HEK293T (cell line): Measurements from ENCODE around the gene CD247.

Source experiments
- CTCF ChIA-PET: fragments of 350-600 bp; formaldehyde crosslinking; extraction: SDS; loops from one replicate; lab custom pipeline; 2021; ENCODE audit warnings: antibody characterized with exemption, inconsistent platforms; lab: Yijun Ruan, JAX
- POLR2A ChIA-PET: fragments of 350-600 bp; formaldehyde crosslinking; extraction: SDS; loops from one replicate; lab custom pipeline; 2020; ENCODE audit warnings: antibody characterized with exemption, inconsistent platforms; lab: Yijun Ruan, JAX
- DNase-seq: peaks from one replicate; pipeline ENCODE4 v3.0.0; 2012; ENCODE audit warnings: mixed read lengths; ENCODE audit errors: extremely low spot score
- ARNT ChIP-seq: fragments of 450-650 bp; IDR thresholded peaks from 2 replicates; pipeline ENCODE4 v1.6.1; 2017; ENCODE audit warnings: mild to moderate bottlenecking
- BHLHE40 ChIP-seq: fragments of 450-650 bp; IDR thresholded peaks from 2 replicates; pipeline ENCODE4 v1.6.1; 2016; ENCODE audit warnings: mild to moderate bottlenecking, moderate library complexity, borderline replicate concordance
- CTBP1 ChIP-seq: fragments of 450-650 bp; IDR thresholded peaks from 2 replicates; pipeline ENCODE4 v1.6.1; 2016; ENCODE audit warnings: borderline replicate concordance
- ELF4 ChIP-seq: fragments of 450-650 bp; IDR thresholded peaks from 2 replicates; pipeline ENCODE4 v1.6.1; 2017; ENCODE audit warnings: antibody characterized with exemption
- FOXA1 ChIP-seq: fragments of 450-650 bp; IDR thresholded peaks from 2 replicates; pipeline ENCODE4 v1.6.1; 2016; ENCODE audit warnings: mild to moderate bottlenecking
- FOXK2 ChIP-seq: fragments of 450-650 bp; IDR thresholded peaks from 2 replicates; pipeline ENCODE4 v1.6.1; 2016; ENCODE audit warnings: mild to moderate bottlenecking
- FOXM1 ChIP-seq: fragments of 450-650 bp; IDR thresholded peaks from 2 replicates; pipeline ENCODE4 v1.6.1; 2017; ENCODE audit warnings: mild to moderate bottlenecking, borderline replicate concordance
- HDGF ChIP-seq: fragments of 450-650 bp; IDR thresholded peaks from 2 replicates; pipeline ENCODE4 v1.6.1; 2017; ENCODE audit warnings: antibody characterized with exemption, borderline replicate concordance
- L3MBTL2 ChIP-seq: fragments of 450-650 bp; conservative IDR thresholded peaks from 2 replicates; pipeline ENCODE4 v1.6.1; 2016; ENCODE audit warnings: mild to moderate bottlenecking
- LEF1 ChIP-seq: fragments of 450-650 bp; IDR thresholded peaks from 2 replicates; pipeline ENCODE4 v1.6.1; 2017; ENCODE audit warnings: mild to moderate bottlenecking, borderline replicate concordance
- NFRKB ChIP-seq: fragments of 450-650 bp; IDR thresholded peaks from 2 replicates; pipeline ENCODE4 v1.6.1; 2016; ENCODE audit warnings: mild to moderate bottlenecking, moderate library complexity
- SP1 ChIP-seq: fragments of 450-650 bp; IDR thresholded peaks from 2 replicates; pipeline ENCODE4 v1.6.1; 2017
- SUZ12 ChIP-seq: fragments of 450-650 bp; IDR thresholded peaks from 2 replicates; pipeline ENCODE4 v1.6.1; 2016; ENCODE audit warnings: mild to moderate bottlenecking
- TARDBP ChIP-seq: fragments of 450-650 bp; IDR thresholded peaks from 2 replicates; pipeline ENCODE4 v1.6.1; 2016
- ZNF384 ChIP-seq: fragments of 450-650 bp; IDR thresholded peaks from 2 replicates; pipeline ENCODE4 v1.6.1; 2016
- TF ChIP-seq, protein P1 (sequence below): fragments of 450-650 bp; IDR thresholded peaks from 2 replicates; pipeline ENCODE4 v1.6.1; 2016

The CD247 gene

DNA sequence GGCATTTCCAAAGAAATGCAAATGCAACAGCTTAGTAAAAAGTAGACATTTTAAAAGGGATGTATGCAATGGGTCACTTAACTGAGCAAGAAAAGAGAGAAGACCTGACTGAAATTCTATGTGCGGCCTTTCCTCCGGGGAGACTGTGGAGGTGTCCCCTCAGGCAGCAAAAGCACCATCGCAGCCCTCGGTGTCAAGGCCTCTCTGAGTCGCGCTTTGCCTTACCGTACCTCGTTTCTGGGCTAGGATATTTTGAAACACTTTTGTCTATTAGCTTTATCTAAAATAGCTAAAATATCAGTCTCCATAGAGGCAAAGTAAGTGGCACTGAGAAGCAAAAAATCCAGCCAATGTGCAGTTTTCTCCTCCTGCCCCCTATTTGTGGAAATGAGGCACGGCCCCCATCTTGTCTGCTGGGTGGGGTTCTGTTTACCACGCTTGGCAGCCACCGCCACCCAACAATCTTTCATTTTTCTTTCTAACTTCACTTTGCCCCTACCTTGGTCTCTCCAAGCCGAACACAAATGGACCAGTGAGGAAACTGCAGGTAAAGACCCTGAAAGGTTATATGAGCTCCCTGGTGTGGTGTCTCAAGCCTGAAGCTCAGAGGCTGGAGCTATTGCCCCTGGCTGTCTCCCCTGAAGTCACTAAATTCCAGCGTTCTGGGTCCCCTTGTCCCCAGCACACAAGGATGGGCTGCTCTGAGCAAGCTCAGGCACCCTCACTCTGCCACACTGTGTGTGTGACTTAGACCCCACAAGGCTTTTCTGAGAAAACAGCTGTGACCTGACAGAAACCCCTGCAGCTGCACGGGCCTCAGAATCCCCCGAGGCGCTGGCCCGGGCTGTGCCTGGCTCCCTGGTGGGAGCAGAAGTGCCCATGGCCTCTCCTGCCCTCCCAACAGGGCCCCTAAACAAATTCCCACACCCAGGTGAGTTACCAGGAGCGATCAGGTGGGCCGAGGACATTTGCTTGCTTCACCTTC is 1.6 kb downstream of the CD247 start:
- POLR2A ChIA-PET = interaction anchor here (1.5 kb wide), 1 partner anchor 296 kb away, joined by 4 read pairs; the partner anchor contains the start of gene POU2F1
- TF ChIP-seq BHLHE40 = no peak
- no peak for TF ChIP-seq SP1
- TF ChIP-seq FOXA1 = no peak
- no peak for TF ChIP-seq L3MBTL2
- TF ChIP-seq, protein P1, sequence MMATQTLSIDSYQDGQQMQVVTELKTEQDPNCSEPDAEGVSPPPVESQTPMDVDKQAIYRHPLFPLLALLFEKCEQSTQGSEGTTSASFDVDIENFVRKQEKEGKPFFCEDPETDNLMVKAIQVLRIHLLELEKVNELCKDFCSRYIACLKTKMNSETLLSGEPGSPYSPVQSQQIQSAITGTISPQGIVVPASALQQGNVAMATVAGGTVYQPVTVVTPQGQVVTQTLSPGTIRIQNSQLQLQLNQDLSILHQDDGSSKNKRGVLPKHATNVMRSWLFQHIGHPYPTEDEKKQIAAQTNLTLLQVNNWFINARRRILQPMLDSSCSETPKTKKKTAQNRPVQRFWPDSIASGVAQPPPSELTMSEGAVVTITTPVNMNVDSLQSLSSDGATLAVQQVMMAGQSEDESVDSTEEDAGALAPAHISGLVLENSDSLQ = no peak
- no peak for TF ChIP-seq ZNF384
- TF ChIP-seq ARNT = no peak
- TF ChIP-seq FOXM1 = no peak
- TF ChIP-seq FOXK2 = no peak
- no peak for DNase-seq
- CTCF ChIA-PET = interaction anchor here (0.7 kb wide), 1 partner anchor 148 kb away, joined by 3 read pairs; no protein-coding TSS in a partner anchor

DNA sequence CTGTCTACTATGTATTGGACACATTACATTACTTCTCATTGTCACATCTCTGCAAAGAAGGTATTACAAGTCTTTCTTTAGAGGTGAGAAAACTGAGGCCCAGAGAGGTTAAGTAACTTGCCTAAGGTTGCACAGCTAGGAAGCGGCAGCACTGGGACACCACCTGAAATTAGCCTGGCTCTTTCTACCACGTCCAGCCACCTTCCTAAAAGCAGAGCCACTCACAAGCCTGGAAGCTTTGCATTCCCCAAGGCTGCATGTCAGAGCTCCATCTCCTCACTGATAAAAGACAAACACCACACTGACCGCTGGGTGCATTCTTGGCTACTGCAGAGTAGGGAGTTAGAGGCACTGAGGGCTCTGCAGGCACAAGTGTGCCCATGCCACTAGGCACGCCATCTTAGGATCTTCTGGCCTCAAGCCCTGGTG is 2.4 kb downstream of the CD247 start:
- ChIA-PET POLR2A (interaction anchor here (1.5 kb wide), 1 partner anchor 295 kb away, joined by 4 read pairs; the partner anchor contains the start of gene POU2F1), CTCF (interaction anchor here (0.7 kb wide), 1 partner anchor 149 kb away, joined by 3 read pairs; no protein-coding TSS in a partner anchor)
- TF ChIP-seq SUZ12 = no peak
- no peak for TF ChIP-seq TARDBP
- TF ChIP-seq FOXK2 = no peak
- no peak for TF ChIP-seq ZNF384
- no peak for DNase-seq

DNA sequence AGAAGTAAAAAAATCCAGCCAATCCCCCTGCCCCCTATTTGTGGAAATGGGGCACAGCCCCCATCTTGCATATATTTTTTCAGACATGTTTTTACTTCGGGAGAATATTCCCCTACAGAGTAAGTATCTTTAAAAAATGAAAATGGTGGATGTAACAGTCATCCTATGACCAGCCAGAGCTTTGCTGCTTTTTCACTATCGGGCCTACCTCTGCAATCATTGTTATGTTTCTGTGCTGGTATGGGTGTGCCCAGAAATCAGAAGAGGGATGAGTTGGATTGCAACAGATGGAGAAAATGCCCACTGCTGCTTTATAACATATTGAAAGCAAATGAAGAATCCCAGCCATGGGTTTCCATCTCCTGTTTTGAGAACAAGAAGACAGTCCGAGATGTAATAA is 2.9 kb downstream of the CD247 start:
- DNase-seq = no peak
- CTCF ChIA-PET = no interaction called here
- TF ChIP-seq HDGF (no peak), SP1 (no peak), SUZ12 (no peak), FOXK2 (no peak), CTBP1 (no peak), L3MBTL2 (no peak), FOXA1 (no peak), NFRKB (no peak), FOXM1 (no peak), BHLHE40 (no peak), ARNT (no peak), LEF1 (no peak), ELF4 (no peak), TARDBP (no peak)
- TF ChIP-seq, protein P1 = no peak
- POLR2A ChIA-PET = interaction anchor here (0.8 kb wide), 1 partner anchor 59 kb away, joined by 4 read pairs; no protein-coding TSS in a partner anchor

DNA sequence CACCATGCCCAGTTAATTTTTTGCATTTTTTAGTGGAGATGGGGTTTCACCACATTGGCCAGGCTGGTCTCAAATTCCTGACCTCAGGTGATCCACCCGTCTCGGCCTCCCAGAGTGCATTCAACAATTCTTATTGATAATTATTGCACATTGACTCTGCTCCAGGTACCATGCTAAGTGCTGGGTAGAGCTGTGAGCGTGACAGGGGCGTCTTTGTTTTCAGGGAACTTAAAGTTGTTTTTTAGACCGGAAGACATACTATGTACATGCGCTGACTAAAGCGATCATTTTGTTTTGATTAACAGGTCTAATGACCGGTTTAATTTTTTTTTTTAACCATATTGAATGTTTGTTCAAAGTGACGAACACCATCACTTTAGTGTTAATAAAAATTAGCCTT is 4.0 kb downstream of the CD247 start:
- ChIA-PET CTCF (interaction anchor here (0.7 kb wide), 1 partner anchor 9 kb away, joined by 6 read pairs; no protein-coding TSS in a partner anchor), POLR2A (no interaction called here)
- TF ChIP-seq, protein P1 = no peak
- TF ChIP-seq ARNT (no peak), HDGF (no peak), CTBP1 (no peak), FOXM1 (no peak), SP1 (no peak), FOXK2 (no peak)
- no peak for DNase-seq

DNA sequence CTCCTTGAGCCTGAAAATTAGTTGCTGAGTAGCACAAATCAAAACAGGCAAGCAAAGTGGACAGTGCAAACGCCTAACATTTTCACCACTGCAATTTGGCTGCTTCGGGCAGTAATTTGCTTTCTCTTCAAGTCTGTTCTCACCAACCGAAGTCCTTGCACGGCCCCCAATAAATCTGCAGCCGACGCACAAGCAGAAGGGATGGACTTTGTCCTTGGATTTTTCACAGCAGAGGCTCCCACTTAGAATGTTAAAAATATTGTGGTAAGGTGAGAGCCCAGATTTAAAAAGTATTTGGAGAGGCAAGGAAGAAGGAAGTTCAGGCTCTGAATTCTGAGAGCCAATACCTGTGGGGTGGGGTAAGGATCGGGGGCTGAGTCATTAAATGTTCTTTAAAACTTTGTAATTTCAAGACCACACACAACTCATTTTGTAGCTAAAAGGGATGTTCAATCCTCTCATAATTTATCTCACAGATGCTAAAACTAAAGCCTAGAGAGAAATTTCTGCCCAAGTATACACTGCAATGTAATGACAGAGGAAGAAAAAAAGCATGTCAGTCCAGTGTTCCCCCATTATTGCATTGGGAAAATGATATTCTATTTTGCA is 6.2 kb downstream of the CD247 start:
- no peak for DNase-seq
- ChIA-PET POLR2A (no interaction called here), CTCF (no interaction called here)
- TF ChIP-seq TARDBP (no peak), FOXA1 (no peak)

DNA sequence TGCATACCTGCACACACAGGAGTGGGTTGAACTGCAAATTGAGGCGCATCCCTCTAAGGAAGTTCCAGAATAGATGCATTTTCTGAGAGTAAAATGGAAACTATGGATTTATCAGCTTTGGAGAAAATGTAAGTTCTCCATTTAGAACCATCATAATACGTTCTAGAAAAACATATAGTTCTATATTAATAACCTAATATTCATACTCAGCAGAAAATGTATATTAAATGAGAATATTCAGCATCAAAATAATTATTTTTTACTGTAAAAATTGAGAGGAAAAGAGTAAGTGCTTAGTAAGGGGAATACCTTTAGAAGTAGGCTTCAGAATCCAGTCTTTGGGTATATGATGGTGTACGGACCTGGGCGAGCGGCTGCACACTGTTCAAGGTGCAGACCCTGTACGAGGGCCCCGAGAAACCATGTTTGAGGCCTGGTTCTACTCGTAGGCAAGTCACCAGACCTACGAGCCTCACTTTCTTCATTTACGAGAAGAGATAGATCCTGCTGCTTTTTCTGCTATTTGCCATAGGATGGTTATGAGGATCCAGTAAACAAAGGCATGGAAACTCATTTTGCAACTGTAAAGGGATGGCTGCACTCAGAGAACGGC is 6.8 kb downstream of the CD247 start:
- CTCF ChIA-PET = no interaction called here
- DNase-seq = no peak
- TF ChIP-seq LEF1 = no peak
- TF ChIP-seq CTBP1 = no peak
- no peak for TF ChIP-seq FOXA1
- TF ChIP-seq NFRKB = no peak
- TF ChIP-seq SUZ12 = no peak
- TF ChIP-seq, protein P1 = no peak
- POLR2A ChIA-PET = interaction anchor here (1.7 kb wide), 1 partner anchor 43 kb away, joined by 4 read pairs; the partner anchor contains the start of gene CREG1
